ENCODE measurements around the gene QRFP.

Gene QRFP

DNA sequence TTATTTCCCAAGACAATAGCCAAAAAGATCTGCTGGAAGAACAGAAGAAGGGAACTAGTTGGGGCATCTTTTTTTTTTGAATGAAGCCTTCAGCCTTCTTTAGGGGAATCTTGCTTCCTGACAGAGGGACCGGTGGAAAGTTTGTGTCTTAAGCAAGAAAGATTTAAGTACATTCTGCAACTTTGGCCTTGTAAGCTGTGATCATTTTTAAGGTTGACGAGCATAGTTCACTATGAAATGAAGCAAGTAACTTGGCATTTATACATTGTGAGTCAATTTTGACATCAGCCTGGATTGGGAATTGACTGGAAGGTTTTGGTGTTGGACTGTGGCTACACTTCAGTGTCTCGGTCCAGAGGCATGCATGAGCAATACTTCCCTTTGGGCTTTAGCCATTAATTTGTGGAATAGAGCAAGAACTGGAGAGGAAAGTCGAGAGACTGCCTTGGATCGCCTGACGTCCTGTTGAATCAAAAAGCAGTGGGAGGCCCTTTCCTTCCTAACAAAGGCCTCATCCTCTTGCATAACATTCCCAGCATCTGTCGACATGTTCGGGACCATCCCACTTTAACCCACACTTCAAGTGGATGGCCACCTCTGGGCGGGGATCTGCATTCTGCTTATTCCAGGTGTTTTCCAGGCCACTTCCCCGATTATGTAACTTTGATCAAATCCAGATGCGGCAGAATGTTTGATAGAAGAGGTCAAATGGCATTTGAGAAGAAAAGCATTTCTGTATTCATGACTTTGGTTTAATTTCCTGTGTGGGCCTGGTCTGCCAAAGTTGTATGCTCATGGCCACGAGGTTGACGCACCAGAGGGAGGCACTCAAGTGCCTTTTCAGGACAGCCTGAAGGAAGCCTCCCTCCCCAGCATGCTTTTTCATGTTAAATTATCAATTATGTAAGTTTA, 49.0 kb downstream of the QRFP start:
- DNase-seq = no peak
- Histone ChIP-seq H3K79me2 (ENCODE audit: insufficient read depth, low read length) (peaks cover 99% of the 10 kb centered on the region), H3K4me2 (ENCODE audit: insufficient read depth, low read length) (no peak overlapping the region)

DNA sequence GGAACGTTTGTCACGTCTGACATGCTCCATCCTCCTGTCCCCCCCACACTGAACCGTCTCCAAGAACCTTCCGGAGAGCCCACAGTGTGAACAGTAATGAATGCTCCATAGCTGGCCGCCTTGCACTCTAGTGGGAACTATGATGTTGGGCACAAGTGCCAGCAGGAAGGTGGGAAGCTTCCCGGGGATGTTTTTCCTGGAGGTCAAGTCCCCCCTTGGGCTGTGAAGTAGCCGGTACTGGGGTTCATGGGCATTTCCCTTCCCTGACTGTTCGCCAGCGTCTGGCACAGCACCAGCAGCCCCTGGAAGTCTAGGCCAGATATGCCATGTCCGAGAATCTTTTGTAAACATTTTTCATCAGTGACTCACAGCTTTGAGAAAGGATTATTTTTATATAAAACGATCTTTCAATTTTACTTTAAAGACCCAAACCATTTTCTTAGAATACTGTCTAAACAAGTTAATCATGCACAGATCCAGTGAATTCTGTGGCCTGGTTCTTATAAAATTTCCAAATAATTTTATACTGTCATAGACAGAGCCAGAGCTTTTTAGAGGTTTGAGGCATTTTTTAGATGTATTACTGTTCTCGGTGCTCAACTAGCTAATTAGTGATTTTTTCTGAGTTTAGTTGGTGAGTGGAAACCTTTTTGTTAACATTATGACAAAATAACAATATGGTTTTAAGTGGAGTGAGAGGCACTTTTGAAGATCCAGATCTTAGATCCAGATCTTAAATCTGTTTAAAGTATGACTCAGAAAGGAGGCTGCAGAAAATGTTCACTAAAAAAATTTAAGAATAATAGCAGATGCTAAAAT, 49.9 kb downstream of the QRFP start:
- H3K27ac ChIP-seq (ENCODE audit: low read length) = no peak overlapping the region
- H3K4me3 ChIP-seq (ENCODE audit: low read depth in 1 of 2, low read length in 2 of 2) = no peak overlapping the region
- H3K9me3 ChIP-seq (ENCODE audit: insufficient read depth, low read length, severe bottlenecking) = no peaks in the 10 kb centered on the region
- DNase-seq = no peak
- H3K27me3 ChIP-seq (ENCODE audit: insufficient read depth, low read length, poor library complexity) = no peaks in the 10 kb centered on the region
- H3K36me3 ChIP-seq (ENCODE audit: insufficient read depth, low read length) = peaks cover 19% of the 10 kb centered on the region
- H2AFZ ChIP-seq (ENCODE audit: low read depth, low read length) = no peak overlapping the region
- H3K79me2 ChIP-seq (ENCODE audit: insufficient read depth, low read length) = peaks cover 100% of the 10 kb centered on the region
- no peaks in the 10 kb centered on the region for H3K4me1 ChIP-seq (ENCODE audit: insufficient read depth, low read length)
- peaks cover 59% of the 10 kb centered on the region for H4K20me1 ChIP-seq (ENCODE audit: insufficient read depth, low read length)
- no peak overlapping the region for H3K9ac ChIP-seq (ENCODE audit: low read depth, low read length)
- TF ChIP-seq, protein P1, sequence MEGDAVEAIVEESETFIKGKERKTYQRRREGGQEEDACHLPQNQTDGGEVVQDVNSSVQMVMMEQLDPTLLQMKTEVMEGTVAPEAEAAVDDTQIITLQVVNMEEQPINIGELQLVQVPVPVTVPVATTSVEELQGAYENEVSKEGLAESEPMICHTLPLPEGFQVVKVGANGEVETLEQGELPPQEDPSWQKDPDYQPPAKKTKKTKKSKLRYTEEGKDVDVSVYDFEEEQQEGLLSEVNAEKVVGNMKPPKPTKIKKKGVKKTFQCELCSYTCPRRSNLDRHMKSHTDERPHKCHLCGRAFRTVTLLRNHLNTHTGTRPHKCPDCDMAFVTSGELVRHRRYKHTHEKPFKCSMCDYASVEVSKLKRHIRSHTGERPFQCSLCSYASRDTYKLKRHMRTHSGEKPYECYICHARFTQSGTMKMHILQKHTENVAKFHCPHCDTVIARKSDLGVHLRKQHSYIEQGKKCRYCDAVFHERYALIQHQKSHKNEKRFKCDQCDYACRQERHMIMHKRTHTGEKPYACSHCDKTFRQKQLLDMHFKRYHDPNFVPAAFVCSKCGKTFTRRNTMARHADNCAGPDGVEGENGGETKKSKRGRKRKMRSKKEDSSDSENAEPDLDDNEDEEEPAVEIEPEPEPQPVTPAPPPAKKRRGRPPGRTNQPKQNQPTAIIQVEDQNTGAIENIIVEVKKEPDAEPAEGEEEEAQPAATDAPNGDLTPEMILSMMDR (IDR thresholded peaks at IDR 0.05; ENCODE audit: borderline replicate concordance, extremely low read depth, low read length, poor library complexity, severe bottlenecking) = no peak
- no peak for TF ChIP-seq EZH2 (IDR thresholded peaks at IDR 0.05; ENCODE audit: borderline replicate concordance, low read depth, low read length, severe bottlenecking)
- H3K4me2 ChIP-seq (ENCODE audit: insufficient read depth, low read length) = no peak overlapping the region
- no peak for ATAC-seq (ENCODE audit: insufficient read depth, low read depth)

More for the DNA sequence above, 49.0 kb downstream of the QRFP start:
- Histone ChIP-seq H4K20me1 (ENCODE audit: insufficient read depth, low read length) (peaks cover 52% of the 10 kb centered on the region), H3K9me3 (ENCODE audit: insufficient read depth, low read length, severe bottlenecking) (no peaks in the 10 kb centered on the region), H3K27ac (ENCODE audit: low read length) (no peak overlapping the region), H3K9ac (ENCODE audit: low read depth, low read length) (no peak overlapping the region), H3K27me3 (ENCODE audit: insufficient read depth, low read length, poor library complexity) (no peaks in the 10 kb centered on the region), H2AFZ (ENCODE audit: low read depth, low read length) (no peak overlapping the region), H3K4me3 (ENCODE audit: low read depth in 1 of 2, low read length in 2 of 2) (no peak overlapping the region), H3K36me3 (ENCODE audit: insufficient read depth, low read length) (peaks cover 19% of the 10 kb centered on the region), H3K4me1 (ENCODE audit: insufficient read depth, low read length) (no peaks in the 10 kb centered on the region)
- TF ChIP-seq, protein P1 (IDR thresholded peaks at IDR 0.05; ENCODE audit: borderline replicate concordance, extremely low read depth, low read length, poor library complexity, severe bottlenecking) = no peak
- no peak for TF ChIP-seq EZH2 (IDR thresholded peaks at IDR 0.05; ENCODE audit: borderline replicate concordance, low read depth, low read length, severe bottlenecking)
- no peak for ATAC-seq (ENCODE audit: insufficient read depth, low read depth)

DNA sequence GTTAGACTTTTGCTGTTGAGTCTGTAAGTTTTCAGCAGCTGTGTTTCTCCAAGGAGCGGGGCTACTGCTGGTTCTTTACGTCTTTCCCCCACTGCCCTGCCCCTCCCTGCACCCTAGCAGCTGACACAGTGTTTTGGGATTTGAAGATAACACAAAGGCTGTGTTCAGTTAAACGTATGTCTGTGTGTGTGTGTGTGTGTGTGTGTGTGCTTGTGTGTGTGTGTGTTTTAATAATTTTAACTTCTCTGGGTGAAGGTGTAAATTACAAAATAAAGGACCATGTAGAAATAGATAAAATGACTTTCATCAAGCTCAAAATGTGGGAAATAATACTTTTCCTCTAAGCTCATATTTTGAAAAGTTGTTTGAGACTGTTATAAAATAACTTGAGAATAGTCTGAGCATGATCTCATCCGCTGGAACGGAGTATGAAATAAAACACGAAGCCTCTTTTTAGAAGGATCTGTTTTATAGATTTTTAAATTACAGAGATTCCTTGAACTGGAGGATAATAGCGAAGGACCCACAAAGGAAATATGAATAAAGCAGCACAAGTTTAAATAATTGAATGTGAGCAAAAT, 50.6 kb downstream of the QRFP start:
- no peak overlapping the region for H3K4me3 ChIP-seq (ENCODE audit: low read depth in 1 of 2, low read length in 2 of 2)
- H3K79me2 ChIP-seq (ENCODE audit: insufficient read depth, low read length) = peaks cover 100% of the 10 kb centered on the region
- H3K36me3 ChIP-seq (ENCODE audit: insufficient read depth, low read length) = peaks cover 19% of the 10 kb centered on the region
- H3K27ac ChIP-seq (ENCODE audit: low read length) = no peak overlapping the region
- ATAC-seq (ENCODE audit: insufficient read depth, low read depth) = no peak
- no peak overlapping the region for H3K9ac ChIP-seq (ENCODE audit: low read depth, low read length)
- no peak overlapping the region for H2AFZ ChIP-seq (ENCODE audit: low read depth, low read length)
- no peak overlapping the region for H3K4me2 ChIP-seq (ENCODE audit: insufficient read depth, low read length)
- TF ChIP-seq, protein P1 (IDR thresholded peaks at IDR 0.05; ENCODE audit: borderline replicate concordance, extremely low read depth, low read length, poor library complexity, severe bottlenecking) = no peak
- no peak for TF ChIP-seq EZH2 (IDR thresholded peaks at IDR 0.05; ENCODE audit: borderline replicate concordance, low read depth, low read length, severe bottlenecking)
- H3K9me3 ChIP-seq (ENCODE audit: insufficient read depth, low read length, severe bottlenecking) = no peaks in the 10 kb centered on the region
- H3K27me3 ChIP-seq (ENCODE audit: insufficient read depth, low read length, poor library complexity) = no peaks in the 10 kb centered on the region
- no peak for DNase-seq
- H3K4me1 ChIP-seq (ENCODE audit: insufficient read depth, low read length) = no peaks in the 10 kb centered on the region
- peaks cover 59% of the 10 kb centered on the region for H4K20me1 ChIP-seq (ENCODE audit: insufficient read depth, low read length)

Measured in DND-41 (cell line).